ENCODE results near the gene SLC4A7.

GRCh38 chr3:27467545-27467944, 16.6 kb downstream of the SLC4A7 start:
- TF ChIP-seq POLR2AphosphoS5 (IDR thresholded peaks at IDR 0.05; ENCODE audit: low read depth), result no peak
- TF ChIP-seq REST (IDR thresholded peaks at IDR 0.05; ENCODE audit: insufficient replicate concordance, low read depth), result no peak
- peak; percentile 25 for TF ChIP-seq CTCF (IDR thresholded peaks at IDR 0.05; ENCODE audit: insufficient read depth, low read length)
- no peak for TF ChIP-seq GABPA (IDR thresholded peaks at IDR 0.05; ENCODE audit: low read depth)
- TF ChIP-seq SPI1 (IDR thresholded peaks at IDR 0.05; ENCODE audit: borderline replicate concordance, low read depth), result no peak

All from HL-60 (cell line).